Epithelial cell of esophagus (primary cell): ENCODE data around the gene PORCN.
"Not testable (repeated sequence)": the region's sequence is repeated elsewhere in the genome, so short reads cannot be mapped to it uniquely, and the experiment has no call there.

ENCODE experiments used
- DNase-seq: peaks from one replicate; pipeline ENCODE4 v3.0.0; 2010; ENCODE audit warnings: low read depth
- H3K4me3 ChIP-seq: 2 replicates; pipeline ENCODE4 v1.5.1; 2011; ENCODE audit warnings: mild to moderate bottlenecking, low read length, control low read depth
- TF ChIP-seq, protein P1 (sequence below): IDR thresholded peaks from 2 replicates; pipeline ENCODE4 v1.5.1; 2011; ENCODE audit warnings: low read depth, mild to moderate bottlenecking, low read length, control low read depth, inconsistent platforms; ENCODE audit not compliant: insufficient read depth; ENCODE audit errors: missing control alignments

PORCN gene

DNA sequence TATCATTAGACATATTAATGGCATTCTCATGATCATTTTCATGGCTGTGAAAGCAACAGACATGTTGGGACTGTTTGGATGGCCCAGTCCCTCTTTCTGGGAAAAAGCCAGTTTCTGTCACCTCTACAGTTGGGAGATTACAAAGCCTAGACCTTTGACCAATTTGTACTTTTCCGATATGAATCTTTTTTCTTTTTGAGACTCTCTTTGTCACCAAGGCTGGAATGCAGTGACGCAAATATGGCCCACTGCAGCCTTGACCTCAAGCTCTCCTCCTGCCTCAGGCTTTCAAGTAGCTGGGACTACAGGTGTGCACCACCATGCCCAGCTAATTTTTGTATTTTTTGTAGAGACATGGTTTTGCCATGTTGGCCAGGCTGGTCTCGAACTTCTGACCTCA, 40.1 kb downstream of the PORCN start:
- TF ChIP-seq, protein P1, sequence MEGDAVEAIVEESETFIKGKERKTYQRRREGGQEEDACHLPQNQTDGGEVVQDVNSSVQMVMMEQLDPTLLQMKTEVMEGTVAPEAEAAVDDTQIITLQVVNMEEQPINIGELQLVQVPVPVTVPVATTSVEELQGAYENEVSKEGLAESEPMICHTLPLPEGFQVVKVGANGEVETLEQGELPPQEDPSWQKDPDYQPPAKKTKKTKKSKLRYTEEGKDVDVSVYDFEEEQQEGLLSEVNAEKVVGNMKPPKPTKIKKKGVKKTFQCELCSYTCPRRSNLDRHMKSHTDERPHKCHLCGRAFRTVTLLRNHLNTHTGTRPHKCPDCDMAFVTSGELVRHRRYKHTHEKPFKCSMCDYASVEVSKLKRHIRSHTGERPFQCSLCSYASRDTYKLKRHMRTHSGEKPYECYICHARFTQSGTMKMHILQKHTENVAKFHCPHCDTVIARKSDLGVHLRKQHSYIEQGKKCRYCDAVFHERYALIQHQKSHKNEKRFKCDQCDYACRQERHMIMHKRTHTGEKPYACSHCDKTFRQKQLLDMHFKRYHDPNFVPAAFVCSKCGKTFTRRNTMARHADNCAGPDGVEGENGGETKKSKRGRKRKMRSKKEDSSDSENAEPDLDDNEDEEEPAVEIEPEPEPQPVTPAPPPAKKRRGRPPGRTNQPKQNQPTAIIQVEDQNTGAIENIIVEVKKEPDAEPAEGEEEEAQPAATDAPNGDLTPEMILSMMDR: no peak
- no peak overlapping the region for H3K4me3 ChIP-seq
- no peak for DNase-seq

DNA sequence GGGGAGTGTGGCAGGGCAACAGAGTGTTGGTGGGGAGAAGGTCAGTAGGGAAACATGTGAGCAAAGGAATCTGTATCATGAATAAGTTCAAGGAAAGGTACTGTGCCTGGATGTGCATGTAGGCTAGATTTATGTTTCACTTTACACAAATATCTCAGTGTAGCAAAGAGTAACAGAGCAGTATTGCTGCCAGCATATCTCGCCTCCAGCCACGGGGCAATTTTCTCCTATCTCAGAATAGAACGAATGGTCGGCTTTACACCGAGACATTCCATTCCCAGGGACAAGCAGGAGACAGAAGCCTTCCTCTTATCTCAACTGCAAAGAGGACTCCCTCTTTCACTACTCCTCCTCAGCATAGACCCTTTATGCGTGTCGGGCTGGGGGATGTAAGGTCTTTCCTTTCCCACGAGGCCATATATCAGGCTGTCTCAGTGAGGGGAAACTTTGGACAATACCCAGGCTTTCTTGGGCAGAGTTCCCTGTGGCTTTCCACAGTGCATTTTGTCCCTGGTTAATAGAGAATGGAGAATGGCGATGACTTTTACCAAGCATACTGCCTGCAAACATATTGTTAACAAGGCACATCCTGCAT, 47.0 kb downstream of the PORCN start:
- not testable (repeated sequence) for DNase-seq, H3K4me3 ChIP-seq

DNA sequence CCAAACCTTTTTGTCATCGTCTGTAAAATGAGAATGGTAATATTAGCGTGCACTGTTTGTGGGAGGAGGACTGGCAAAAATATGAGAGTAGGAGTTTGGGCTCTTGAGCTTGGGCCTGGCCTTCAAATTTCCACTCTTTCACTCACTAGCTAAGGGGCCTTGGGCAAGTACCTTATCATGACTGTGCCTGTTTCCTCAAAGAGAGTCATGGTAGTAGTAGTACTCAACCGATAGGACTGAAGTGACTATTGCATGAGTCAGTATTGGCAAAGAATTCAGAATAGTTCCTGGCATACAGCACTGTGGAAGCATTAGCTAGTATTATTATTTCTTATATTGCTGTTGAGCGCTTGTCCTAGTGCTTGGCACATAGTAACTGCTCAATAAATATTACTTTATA, 49.5 kb downstream of the PORCN start:
- H3K4me3 ChIP-seq: no peak overlapping the region
- TF ChIP-seq, protein P1: no peak
- DNase-seq: peak; percentile 88

DNA sequence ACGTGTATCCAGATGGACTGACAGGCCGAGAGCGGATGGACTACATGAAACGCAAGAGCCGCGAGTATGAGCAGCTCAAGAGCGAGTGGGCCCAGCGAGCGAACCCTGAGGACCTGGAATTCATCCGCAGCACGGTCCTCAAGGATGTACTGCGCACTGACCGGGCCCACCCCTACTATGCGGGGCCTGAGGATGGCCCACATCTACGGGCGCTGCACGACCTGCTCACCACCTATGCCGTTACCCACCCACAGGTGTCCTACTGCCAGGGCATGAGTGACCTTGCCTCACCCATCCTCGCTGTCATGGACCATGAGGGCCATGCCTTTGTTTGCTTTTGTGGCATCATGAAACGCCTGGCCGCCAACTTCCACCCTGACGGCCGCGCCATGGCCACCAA, 50.8 kb downstream of the PORCN start:
- TF ChIP-seq, protein P1: no peak
- DNase-seq: no peak
- H3K4me3 ChIP-seq: no peak overlapping the region

DNA sequence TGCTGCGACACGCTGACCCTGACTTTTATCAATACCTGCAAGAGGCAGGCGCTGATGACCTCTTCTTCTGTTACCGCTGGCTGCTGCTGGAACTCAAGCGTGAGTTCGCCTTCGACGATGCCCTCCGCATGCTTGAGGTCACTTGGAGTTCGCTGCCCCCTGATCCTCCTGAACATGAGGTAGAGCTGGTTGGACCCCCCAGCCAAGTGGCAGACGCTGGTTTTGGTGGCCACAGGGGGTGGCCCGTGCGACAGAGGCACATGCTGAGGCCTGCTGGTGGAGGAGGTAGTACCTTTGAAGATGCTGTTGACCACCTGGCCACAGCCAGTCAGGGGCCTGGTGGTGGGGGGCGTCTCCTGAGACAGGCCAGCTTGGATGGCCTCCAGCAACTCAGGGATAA, 51.3 kb downstream of the PORCN start:
- DNase-seq: no peak
- H3K4me3 ChIP-seq: no peak overlapping the region
- TF ChIP-seq, protein P1: no peak

DNA sequence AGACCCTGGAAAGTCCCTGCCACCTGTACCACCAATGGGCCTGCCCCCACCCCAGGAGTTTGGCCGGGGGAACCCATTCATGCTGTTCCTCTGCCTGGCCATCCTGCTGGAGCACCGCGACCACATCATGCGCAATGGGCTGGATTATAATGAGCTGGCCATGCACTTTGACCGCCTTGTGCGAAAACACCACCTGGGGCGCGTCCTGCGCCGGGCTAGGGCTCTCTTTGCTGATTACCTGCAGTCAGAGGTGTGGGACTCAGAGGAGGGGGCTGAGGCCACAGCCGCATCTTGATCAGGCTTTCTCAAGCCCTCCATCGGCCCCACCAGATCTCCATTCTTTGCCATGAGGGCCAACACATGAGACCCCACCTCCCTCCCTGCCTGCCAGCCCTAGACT, 51.9 kb downstream of the PORCN start:
- no peak for DNase-seq
- TF ChIP-seq, protein P1: no peak
- no peak overlapping the region for H3K4me3 ChIP-seq

DNA sequence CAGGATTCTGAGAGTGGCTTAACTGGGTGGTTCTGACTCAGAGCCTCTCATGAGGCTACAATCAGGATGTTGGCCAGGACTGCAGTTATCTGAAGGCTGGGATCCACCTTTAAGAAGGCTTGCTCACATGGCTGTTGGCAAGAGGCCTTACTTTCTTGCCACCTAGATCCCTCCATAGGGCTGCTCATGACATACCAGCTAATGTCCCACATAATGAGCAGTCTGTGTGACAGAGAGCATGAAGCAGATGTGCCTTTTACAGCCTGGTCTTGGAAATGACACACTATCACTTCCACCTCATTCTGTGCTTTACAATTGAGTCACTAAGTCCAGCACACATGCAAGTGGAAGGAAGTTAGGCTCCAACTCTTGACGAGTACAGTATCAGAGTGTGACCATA, 61.2 kb downstream of the PORCN start:
- TF ChIP-seq, protein P1: no peak
- DNase-seq: peak; percentile 56
- H3K4me3 ChIP-seq: no peak overlapping the region
